HEK293 (cell line): Measurements from ENCODE around the gene ZNF831.

ENCODE experiments used
- CTCF ChIA-PET: fragments of 350-600 bp; formaldehyde crosslinking; extraction: SDS; loops from one replicate; lab custom pipeline; 2021; ENCODE audit warnings: antibody characterized with exemption; lab: Yijun Ruan, JAX
- POLR2A ChIA-PET: fragments of 300-600 bp; formaldehyde crosslinking; extraction: SDS; loops from one replicate; lab custom pipeline; 2020; ENCODE audit warnings: antibody characterized with exemption, inconsistent platforms; lab: Yijun Ruan, JAX
- H3K27ac ChIP-seq: fragments of 200-500 bp; sonication (Bioruptor generic); 2 replicates; pipeline ENCODE4 v1.5.1; 2014; ENCODE audit warnings: low read depth, low read length, control low read depth, inconsistent platforms; ENCODE audit errors: extremely low read depth
- H3K36me3 ChIP-seq, 2 experiments: fragments of 200-500 bp in 1 of 2; sonication (Bioruptor generic) in 1 of 2; 1 replicate in 1 of 2; 2 replicates in 1 of 2; pipeline ENCODE4 v1.5.1; 2014 to 2017; ENCODE audit warnings: inconsistent platforms in 2 of 2, low read length in 2 of 2; ENCODE audit not compliant: control insufficient read depth in 2 of 2, insufficient read depth in 1 of 2
- H3K4me1 ChIP-seq: fragments of 200-500 bp; sonication (Bioruptor generic); 2 replicates; pipeline ENCODE4 v1.5.1; 2014; ENCODE audit warnings: mild to moderate bottlenecking, low read length, inconsistent platforms; ENCODE audit not compliant: control insufficient read depth, insufficient read depth
- H3K4me3 ChIP-seq: 2 replicates; pipeline ENCODE4 v1.5.1; 2011; ENCODE audit warnings: low read depth, mild to moderate bottlenecking, control low read depth, low read length, moderate library complexity
- H3K9me3 ChIP-seq: fragments of 200-500 bp; sonication (Bioruptor generic); 2 replicates; pipeline ENCODE4 v1.5.1; 2014; ENCODE audit warnings: low read depth, low read length, inconsistent platforms; ENCODE audit not compliant: control insufficient read depth, insufficient read depth
- BCL11A ChIP-seq: fragments of 450-650 bp; formaldehyde crosslinking; IDR thresholded peaks from 2 replicates; pipeline ENCODE4 v1.5.1; 2016; ENCODE audit warnings: low read depth, missing biosample characterization, missing genetic modification characterization
- EGR2 ChIP-seq: fragments of 450-650 bp; formaldehyde crosslinking; IDR thresholded peaks from 2 replicates; pipeline ENCODE4 v1.5.1; 2016; ENCODE audit warnings: low read depth, missing biosample characterization, missing genetic modification characterization
- SCRT2 ChIP-seq: fragments of 450-650 bp; formaldehyde crosslinking; IDR thresholded peaks from 2 replicates; pipeline ENCODE4 v1.5.1; 2016; ENCODE audit warnings: missing biosample characterization, missing genetic modification characterization
- SP3 ChIP-seq: fragments of 450-650 bp; formaldehyde crosslinking; IDR thresholded peaks from 2 replicates; pipeline ENCODE4 v1.5.1; 2016; ENCODE audit warnings: missing biosample characterization, missing genetic modification characterization
- TCF7L2 ChIP-seq: IDR thresholded peaks from 2 replicates; pipeline ENCODE4 v1.6.1; 2011; ENCODE audit warnings: low read depth, mild to moderate bottlenecking, inconsistent platforms, low read length, moderate library complexity, borderline replicate concordance
- TRIM28 ChIP-seq: IDR thresholded peaks from 2 replicates; pipeline ENCODE4 v1.6.1; 2011; ENCODE audit warnings: low read length, control low read depth, borderline replicate concordance
- ZBTB20 ChIP-seq: fragments of 450-650 bp; formaldehyde crosslinking; IDR thresholded peaks from 2 replicates; pipeline ENCODE4 v1.5.1; 2016; ENCODE audit warnings: missing biosample characterization, missing genetic modification characterization
- ZBTB21 ChIP-seq: fragments of 450-650 bp; formaldehyde crosslinking; IDR thresholded peaks from 2 replicates; pipeline ENCODE4 v1.5.1; 2017; ENCODE audit warnings: missing biosample characterization, missing genetic modification characterization
- ZFHX2 ChIP-seq: fragments of 450-650 bp; formaldehyde crosslinking; conservative IDR thresholded peaks from 2 replicates; pipeline ENCODE4 v1.5.1; 2016; ENCODE audit warnings: missing biosample characterization, missing genetic modification characterization
- ZNF114 ChIP-seq: fragments of 450-650 bp; formaldehyde crosslinking; IDR thresholded peaks from 2 replicates; pipeline ENCODE4 v1.5.0; 2017; ENCODE audit warnings: missing biosample characterization, missing genetic modification characterization
- ZNF121 ChIP-seq: fragments of 450-650 bp; formaldehyde crosslinking; IDR thresholded peaks from 2 replicates; pipeline ENCODE4 v1.5.1; 2016; ENCODE audit warnings: missing biosample characterization, missing genetic modification characterization
- ZNF138 ChIP-seq: fragments of 450-650 bp; formaldehyde crosslinking; IDR thresholded peaks from 2 replicates; pipeline ENCODE4 v1.5.1; 2016; ENCODE audit warnings: missing biosample characterization, missing genetic modification characterization, borderline replicate concordance
- ZNF140 ChIP-seq: fragments of 450-650 bp; formaldehyde crosslinking; IDR thresholded peaks from 2 replicates; pipeline ENCODE4 v1.5.1; 2016; ENCODE audit warnings: missing biosample characterization, missing genetic modification characterization
- ZNF223 ChIP-seq: fragments of 450-650 bp; formaldehyde crosslinking; IDR thresholded peaks from 2 replicates; pipeline ENCODE4 v1.5.1; 2016; ENCODE audit warnings: missing biosample characterization, missing genetic modification characterization
- ZNF274 ChIP-seq, 2 experiments: fragments of 200-500 bp in 1 of 2; fragments of 450-650 bp in 1 of 2; sonication (Bioruptor generic) in 1 of 2; formaldehyde crosslinking in 1 of 2; IDR thresholded peaks; 2 replicates each; pipeline versions ENCODE4 v1.5.1 to v1.6.1; 2014 to 2016; ENCODE audit warnings: borderline replicate concordance in 1 of 2, inconsistent platforms in 1 of 2, low read length in 1 of 2, missing biosample characterization in 1 of 2, missing genetic modification characterization in 1 of 2
- ZNF354C ChIP-seq: fragments of 450-650 bp; formaldehyde crosslinking; IDR thresholded peaks from 2 replicates; pipeline ENCODE4 v1.5.1; 2016; ENCODE audit warnings: missing biosample characterization, missing genetic modification characterization, low read depth, borderline replicate concordance
- ZNF362 ChIP-seq: fragments of 450-650 bp; formaldehyde crosslinking; IDR thresholded peaks from 2 replicates; pipeline ENCODE4 v1.5.1; 2016; ENCODE audit warnings: missing biosample characterization, missing genetic modification characterization
- ZNF366 ChIP-seq: fragments of 450-650 bp; formaldehyde crosslinking; conservative IDR thresholded peaks from 2 replicates; pipeline ENCODE4 v1.5.1; 2016; ENCODE audit warnings: missing biosample characterization, missing genetic modification characterization
- ZNF37A ChIP-seq: fragments of 450-650 bp; IDR thresholded peaks from 2 replicates; pipeline ENCODE4 v1.5.1; 2018; ENCODE audit warnings: missing biosample characterization, missing genetic modification characterization
- ZNF585B ChIP-seq: fragments of 450-650 bp; formaldehyde crosslinking; IDR thresholded peaks from 2 replicates; pipeline ENCODE4 v1.5.1; 2016; ENCODE audit warnings: missing biosample characterization, missing genetic modification characterization
- ZNF626 ChIP-seq: fragments of 450-650 bp; sonication (Bioruptor Pico); formaldehyde crosslinking; IDR thresholded peaks from 2 replicates; pipeline ENCODE4 v1.5.1; 2018; ENCODE audit warnings: missing biosample characterization, missing genetic modification characterization, inconsistent platforms
- ZNF670 ChIP-seq: fragments of 450-650 bp; formaldehyde crosslinking; IDR thresholded peaks from 2 replicates; pipeline ENCODE4 v1.5.1; 2016; ENCODE audit warnings: missing biosample characterization, missing genetic modification characterization, low read depth
- TF ChIP-seq, protein P1 (sequence below): fragments of 450-650 bp; formaldehyde crosslinking; IDR thresholded peaks from 2 replicates; pipeline ENCODE4 v1.5.1; 2016; ENCODE audit warnings: missing biosample characterization, missing genetic modification characterization

ZNF831 gene

DNA sequence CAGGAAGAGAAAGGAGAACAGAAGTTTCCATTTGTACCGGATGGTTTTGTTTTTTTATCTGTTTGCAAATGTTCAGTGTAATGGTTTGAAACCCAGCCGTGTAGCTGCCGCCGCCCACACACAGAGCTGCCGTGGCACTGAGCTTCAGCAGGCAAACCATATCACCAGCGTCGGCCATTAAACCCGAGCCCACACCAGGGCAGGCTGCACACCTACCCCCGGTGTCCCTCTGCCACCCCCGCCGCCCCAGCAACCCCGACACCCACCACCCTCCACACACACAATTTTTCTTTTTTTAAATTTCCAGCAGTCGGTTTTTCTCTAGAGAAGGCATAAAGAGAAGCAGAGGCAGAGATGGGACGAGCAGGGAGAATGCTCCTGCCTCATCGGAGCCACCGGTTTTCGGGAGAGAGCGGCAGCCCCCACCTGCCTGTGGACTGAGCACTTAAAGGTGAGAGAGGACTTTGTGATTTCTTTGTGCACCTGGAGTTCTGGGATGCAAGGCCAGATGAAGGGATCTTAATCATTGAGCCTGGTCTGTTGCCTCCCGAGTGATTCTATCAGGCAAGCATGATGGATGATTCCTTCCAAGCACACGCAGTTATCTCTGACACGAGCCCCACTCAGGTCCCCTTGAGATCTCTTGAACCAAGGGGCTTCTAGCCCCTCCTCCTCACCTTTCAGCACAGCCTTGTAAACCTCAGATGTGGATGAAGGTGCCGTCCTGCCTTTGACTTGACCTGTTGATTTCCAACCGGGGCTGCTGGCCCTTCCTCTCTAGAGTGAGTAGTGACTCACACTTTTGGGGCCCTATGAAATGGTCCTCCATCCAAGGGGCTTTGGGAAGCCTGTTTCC lies 17.5 kb upstream of the ZNF831 start:
- H3K9me3 ChIP-seq = no peaks in the 10 kb centered on the region
- no peak overlapping the region for H3K4me3 ChIP-seq
- H3K36me3 ChIP-seq = no peaks in the 10 kb centered on the region
- POLR2A ChIA-PET = no interaction called here
- no peak overlapping the region for H3K27ac ChIP-seq
- TF ChIP-seq ZBTB20 (tag by site-specific recombination) (no peak), ZBTB21 (tag by site-specific recombination) (no peak), ZNF626 (tag by site-specific recombination) (no peak), EGR2 (peak; percentile 45; the same call in 1 of the 2 replicates), SCRT2 (tag by site-specific recombination) (0 out of 2 replicates have a peak, but pooled peaks have one; percentile 37), ZNF121 (tag by site-specific recombination) (no peak), TCF7L2 (no peak), BCL11A (tag by site-specific recombination) (no peak), ZNF362 (tag by site-specific recombination) (no peak), ZFHX2 (tag by site-specific recombination) (peak; percentile 33; the same call in 1 of the 2 replicates)
- TF ChIP-seq, all 188 proteins: peak for 3
- CTCF ChIA-PET = interaction anchor here (0.6 kb wide), 2 partner anchors 14 to 57 kb away, joined by 3 to 5 read pairs; no protein-coding TSS in a partner anchor
- no peaks in the 10 kb centered on the region for H3K4me1 ChIP-seq

- Histone ChIP-seq H3K4me1 (no peaks in the 10 kb centered on the region), H3K4me3 (no peak overlapping the region), H3K36me3 (no peaks in the 10 kb centered on the region), H3K9me3 (no peaks in the 10 kb centered on the region)
- ChIA-PET POLR2A (no interaction called here), CTCF (interaction anchor here (0.6 kb wide), 2 partner anchors 13 to 58 kb away, joined by 3 to 5 read pairs; no protein-coding TSS in a partner anchor)
- no peak for TF ChIP-seq ZNF354C (tag by site-specific recombination)
- TF ChIP-seq ZNF37A (tag by site-specific recombination) = no peak
- TF ChIP-seq ZNF138 (tag by site-specific recombination) = no peak
- TF ChIP-seq ZNF366 (tag by site-specific recombination) = no peak
- TF ChIP-seq ZNF362 (tag by site-specific recombination) = no peak
- no peak for TF ChIP-seq ZNF274 (IDR thresholded peaks at IDR 0.05; ENCODE audit: low read length)
- TF ChIP-seq ZNF274 (tag by site-specific recombination; IDR thresholded peaks at IDR 0.05; ENCODE audit: borderline replicate concordance) = no peak
- TF ChIP-seq ZNF140 (tag by site-specific recombination) = no peak
- TF ChIP-seq ZNF670 = no peak
- no peak for TF ChIP-seq SP3 (tag by site-specific recombination)
- TF ChIP-seq ZNF585B (tag by site-specific recombination) = no peak
- no peak for TF ChIP-seq ZNF114 (tag by site-specific recombination)
- no peak for TF ChIP-seq ZNF121 (tag by site-specific recombination)
- TF ChIP-seq, protein P1, sequence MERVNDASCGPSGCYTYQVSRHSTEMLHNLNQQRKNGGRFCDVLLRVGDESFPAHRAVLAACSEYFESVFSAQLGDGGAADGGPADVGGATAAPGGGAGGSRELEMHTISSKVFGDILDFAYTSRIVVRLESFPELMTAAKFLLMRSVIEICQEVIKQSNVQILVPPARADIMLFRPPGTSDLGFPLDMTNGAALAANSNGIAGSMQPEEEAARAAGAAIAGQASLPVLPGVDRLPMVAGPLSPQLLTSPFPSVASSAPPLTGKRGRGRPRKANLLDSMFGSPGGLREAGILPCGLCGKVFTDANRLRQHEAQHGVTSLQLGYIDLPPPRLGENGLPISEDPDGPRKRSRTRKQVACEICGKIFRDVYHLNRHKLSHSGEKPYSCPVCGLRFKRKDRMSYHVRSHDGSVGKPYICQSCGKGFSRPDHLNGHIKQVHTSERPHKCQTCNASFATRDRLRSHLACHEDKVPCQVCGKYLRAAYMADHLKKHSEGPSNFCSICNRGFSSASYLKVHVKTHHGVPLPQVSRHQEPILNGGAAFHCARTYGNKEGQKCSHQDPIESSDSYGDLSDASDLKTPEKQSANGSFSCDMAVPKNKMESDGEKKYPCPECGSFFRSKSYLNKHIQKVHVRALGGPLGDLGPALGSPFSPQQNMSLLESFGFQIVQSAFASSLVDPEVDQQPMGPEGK (tag by site-specific recombination) = no peak
- no peak for TF ChIP-seq TRIM28
- TF ChIP-seq ZNF223 (tag by site-specific recombination) = no peak
- TF ChIP-seq, all 188 proteins: peak for 0
- H3K27ac ChIP-seq = no peak overlapping the region
Measured at GRCh38 chr20:59146780-59147565, 16.6 kb upstream of the ZNF831 start.
